Activated naive CD4-positive, alpha-beta T cell treated with anti-CD3 and anti-CD28 coated beads, Interleukin-2, amount 50 U/mL, for 16 hours (primary cell): ENCODE measurements around the gene CDC73.

ENCODE experiments used
- DNase-seq: peaks from one replicate; pipeline ENCODE4 v3.0.0-alpha.2; 2020

CDC73 gene

GRCh38 chr1:193121616-193122593 is at the start of gene CDC73:
TSS of gene CDC73 (plus strand) at chr1:193122031. CDS start at chr1:193122201, 170 bp downstream.
- peak; percentile 99 for DNase-seq

GRCh38 chr1:193077991-193078390 is 43.8 kb upstream of the CDC73 start:
- DNase-seq, result no peak

GRCh38 chr1:193079187-193079586 is 42.6 kb upstream of the CDC73 start:
- no peak for DNase-seq

- DNase-seq, result no peak
Measured at GRCh38 chr1:193083365-193084088, 38.3 kb upstream of the CDC73 start.

- no peak for DNase-seq
Measured at GRCh38 chr1:193085263-193085662, 36.6 kb upstream of the CDC73 start.

- no peak for DNase-seq
Measured at GRCh38 chr1:193086342-193086741, 35.5 kb upstream of the CDC73 start.

GRCh38 chr1:193087893-193088292 is 33.9 kb upstream of the CDC73 start:
- DNase-seq, result no peak

GRCh38 chr1:193090865-193091264 is 31.0 kb upstream of the CDC73 start:
- no peak for DNase-seq

GRCh38 chr1:193094112-193094511 is 27.7 kb upstream of the CDC73 start:
- DNase-seq, result no peak

GRCh38 chr1:193102662-193103061 is 19.2 kb upstream of the CDC73 start:
- DNase-seq, result no peak

- DNase-seq, result no peak
Measured at GRCh38 chr1:193103759-193104501, 17.9 kb upstream of the CDC73 start.

- DNase-seq, result peak; percentile 17
Measured at GRCh38 chr1:193104502-193104906, 17.3 kb upstream of the CDC73 start.

- peak; percentile 64 for DNase-seq
Measured at GRCh38 chr1:193104907-193105820, 16.7 kb upstream of the CDC73 start, which contains the start of gene GLRX2. TSS of gene GLRX2 (minus strand) at chr1:193105414. CDS start at chr1:193105382, 32 bp downstream.

- DNase-seq, result no peak
Measured at GRCh38 chr1:193105821-193106177, 16.0 kb upstream of the CDC73 start.

GRCh38 chr1:193108471-193108870 is 13.4 kb upstream of the CDC73 start:
- DNase-seq, result no peak

- no peak for DNase-seq
Measured at GRCh38 chr1:193109619-193110018, 12.2 kb upstream of the CDC73 start.

- DNase-seq, result no peak
Measured at GRCh38 chr1:193110246-193110645, 11.6 kb upstream of the CDC73 start.

GRCh38 chr1:193110864-193111263 is 11.0 kb upstream of the CDC73 start:
- DNase-seq, result no peak

GRCh38 chr1:193111641-193112090 is 10.2 kb upstream of the CDC73 start:
- no peak for DNase-seq

- DNase-seq, result no peak
Measured at GRCh38 chr1:193113258-193113991, 8.4 kb upstream of the CDC73 start.

- no peak for DNase-seq
Measured at GRCh38 chr1:193113992-193114332, 7.9 kb upstream of the CDC73 start.
